Measurements from ENCODE around the gene ANKRD10.

ANKRD10 gene

GRCh38 chr13:110885516-110885915 lies 29.4 kb downstream of the ANKRD10 start:
- DNase-seq: no peak

- no peak for DNase-seq
Measured at GRCh38 chr13:110884517-110884916, 30.4 kb downstream of the ANKRD10 start.

GRCh38 chr13:110883542-110883941 lies 31.3 kb downstream of the ANKRD10 start:
- no peak for DNase-seq

GRCh38 chr13:110882972-110883371 lies 31.9 kb downstream of the ANKRD10 start:
- DNase-seq: no peak

GRCh38 chr13:110881839-110882627 lies 32.8 kb downstream of the ANKRD10 start:
- no peak for DNase-seq

GRCh38 chr13:110880627-110881026 lies 34.2 kb downstream of the ANKRD10 start:
- no peak for DNase-seq

- no peak for DNase-seq
Measured at GRCh38 chr13:110879482-110879881, 35.4 kb downstream of the ANKRD10 start.

- no peak for DNase-seq
Measured at GRCh38 chr13:110877737-110878258, 37.1 kb downstream of the ANKRD10 start.

- DNase-seq: no peak
Measured at GRCh38 chr13:110876609-110877008, 38.3 kb downstream of the ANKRD10 start.

- no peak for DNase-seq
Measured at GRCh38 chr13:110875241-110875640, 39.6 kb downstream of the ANKRD10 start.

GRCh38 chr13:110874508-110874960 lies 40.3 kb downstream of the ANKRD10 start:
- peak; percentile 56 for DNase-seq

GRCh38 chr13:110873639-110874507 lies 41.0 kb downstream of the ANKRD10 start:
- DNase-seq: no peak

GRCh38 chr13:110872768-110873638 lies 41.9 kb downstream of the ANKRD10 start:
- DNase-seq: no peak

- no peak for DNase-seq
Measured at GRCh38 chr13:110872034-110872767, 42.7 kb downstream of the ANKRD10 start.

- DNase-seq: peak; percentile 8
Measured at GRCh38 chr13:110869805-110870706, 44.8 kb downstream of the ANKRD10 start.

GRCh38 chr13:110869231-110869804 lies 45.6 kb downstream of the ANKRD10 start:
- no peak for DNase-seq

- no peak for DNase-seq
Measured at GRCh38 chr13:110868720-110869119, 46.1 kb downstream of the ANKRD10 start.

- DNase-seq: no peak
Measured at GRCh38 chr13:110867380-110867779, 47.5 kb downstream of the ANKRD10 start.

GRCh38 chr13:110866491-110867170 lies 48.2 kb downstream of the ANKRD10 start:
- DNase-seq: no peak

GRCh38 chr13:110863685-110864084 lies 51.2 kb downstream of the ANKRD10 start:
- DNase-seq: no peak
